Hepatocyte (in vitro differentiated cells): ENCODE data around the gene VN1R2.

Source experiments
- EZH2 ChIP-seq: fragments of 200-600 bp; sonication (generic); IDR thresholded peaks from 2 replicates; pipeline ENCODE4 v1.6.1; 2016; ENCODE audit warnings: antibody characterized with exemption, mild to moderate bottlenecking, borderline replicate concordance
- TF ChIP-seq, protein P1 (sequence below): fragments of 200-600 bp; sonication (generic); IDR thresholded peaks from 2 replicates; pipeline ENCODE4 v1.5.1; 2016; ENCODE audit warnings: antibody characterized with exemption, mild to moderate bottlenecking; ENCODE audit not compliant: poor library complexity

DNA sequence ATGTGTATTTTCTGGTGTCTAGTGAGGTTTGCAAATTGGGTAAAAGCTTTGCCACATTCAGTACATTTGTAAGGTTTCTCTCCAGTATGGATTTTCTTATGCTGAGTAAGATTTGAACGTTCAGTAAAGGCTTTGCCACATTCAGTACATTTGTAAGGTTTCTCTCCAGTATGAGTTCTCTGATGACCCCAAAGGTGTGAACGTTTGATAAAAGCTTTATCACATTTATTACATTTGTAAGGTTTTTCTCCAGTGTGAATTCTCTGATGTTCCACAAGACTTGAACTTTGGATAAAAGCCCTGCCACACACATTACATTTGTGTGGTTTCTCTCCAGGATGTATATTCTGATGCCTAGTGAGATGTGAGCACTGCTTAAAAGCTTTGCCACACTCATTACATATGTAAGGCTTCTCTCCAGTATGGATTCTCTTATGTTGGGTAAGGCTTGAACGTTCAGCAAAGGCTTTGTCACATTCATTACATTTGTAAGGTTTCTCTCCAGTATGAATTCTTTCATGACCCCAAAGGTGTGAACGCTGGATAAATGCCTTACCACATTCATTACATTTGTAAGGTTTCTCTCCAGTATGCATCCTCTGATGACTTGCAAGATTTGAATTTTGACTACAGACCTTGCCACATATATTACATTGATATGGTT is 20.8 kb upstream of the VN1R2 start:
- TF ChIP-seq, protein P1, sequence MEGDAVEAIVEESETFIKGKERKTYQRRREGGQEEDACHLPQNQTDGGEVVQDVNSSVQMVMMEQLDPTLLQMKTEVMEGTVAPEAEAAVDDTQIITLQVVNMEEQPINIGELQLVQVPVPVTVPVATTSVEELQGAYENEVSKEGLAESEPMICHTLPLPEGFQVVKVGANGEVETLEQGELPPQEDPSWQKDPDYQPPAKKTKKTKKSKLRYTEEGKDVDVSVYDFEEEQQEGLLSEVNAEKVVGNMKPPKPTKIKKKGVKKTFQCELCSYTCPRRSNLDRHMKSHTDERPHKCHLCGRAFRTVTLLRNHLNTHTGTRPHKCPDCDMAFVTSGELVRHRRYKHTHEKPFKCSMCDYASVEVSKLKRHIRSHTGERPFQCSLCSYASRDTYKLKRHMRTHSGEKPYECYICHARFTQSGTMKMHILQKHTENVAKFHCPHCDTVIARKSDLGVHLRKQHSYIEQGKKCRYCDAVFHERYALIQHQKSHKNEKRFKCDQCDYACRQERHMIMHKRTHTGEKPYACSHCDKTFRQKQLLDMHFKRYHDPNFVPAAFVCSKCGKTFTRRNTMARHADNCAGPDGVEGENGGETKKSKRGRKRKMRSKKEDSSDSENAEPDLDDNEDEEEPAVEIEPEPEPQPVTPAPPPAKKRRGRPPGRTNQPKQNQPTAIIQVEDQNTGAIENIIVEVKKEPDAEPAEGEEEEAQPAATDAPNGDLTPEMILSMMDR = no peak
- no peak for TF ChIP-seq EZH2
